K562 (cell line): ENCODE data around the gene PMP22. TPM values are rescaled to one million over a fixed set of nuclear protein-coding genes. Genes with fewer than 3 reads are reported as not detected.

Source experiments
- ATAC-seq: fragments of 200-7000 bp; cut with Tn5 transposase; 3 replicates; pipeline ENCODE4 v1.9.1; 2020; ENCODE audit warnings: moderate library complexity
- BruUV-seq: library from RNA; stranded (reverse); fragments of 400-500 nt; replicated peaks from 2 replicates; lab custom pipeline; 2021; lab: Mats Ljungman, UMichigan
- CTCF ChIA-PET: fragments of 300-600 bp; formaldehyde crosslinking; extraction: SDS; loops from one replicate; lab custom pipeline; 2021; ENCODE audit warnings: low intra/inter-chr PET ratio; lab: Yijun Ruan, JAX
- POLR2A ChIA-PET: fragments of 300-600, 350-650 bp; sonication (Branson Sonifier 250); formaldehyde crosslinking; extraction: SDS; loops from one replicate; lab custom pipeline; 2021; ENCODE audit warnings: antibody characterized with exemption, inconsistent platforms; lab: Yijun Ruan, JAX
- DNase-seq, 4 experiments: peaks; one replicate each; pipeline versions ENCODE4 v3.0.0 to v3.0.0-alpha.2; 2011 to 2018; ENCODE audit warnings: low spot score in 3 of 4, mixed read lengths in 3 of 4; ENCODE audit errors: extremely low read depth in 1 of 4
- FAIRE-seq: peaks from 2 replicates; lab custom pipeline; 2011; peaks lifted over from hg19 to GRCh38; lab: Jason Lieb, UNC
- H2AFZ ChIP-seq: 2 replicates; pipeline ENCODE4 v1.6.0; 2011; ENCODE audit warnings: low read depth, low read length, control low read depth, inconsistent platforms
- H3K27ac ChIP-seq: fragments of 200-600 bp; 3 replicates; pipeline ENCODE4 v1.8.0; 2011; ENCODE audit warnings: low read depth, mild to moderate bottlenecking, control low read depth, inconsistent platforms, low read length, moderate library complexity, mixed read lengths; ENCODE audit errors: extremely low read depth
- H3K27me3 ChIP-seq, 2 experiments: fragments of 300-600 bp in 1 of 2; 2 replicates in 1 of 2; 3 replicates in 1 of 2; pipeline versions ENCODE4 v1.6.0 to v1.8.0; 2011; ENCODE audit warnings: inconsistent platforms in 2 of 2, low read length in 2 of 2, mild to moderate bottlenecking in 1 of 2, mixed read lengths in 1 of 2, moderate library complexity in 1 of 2; ENCODE audit not compliant: control insufficient read depth in 2 of 2, insufficient read depth in 2 of 2
- H3K36me3 ChIP-seq: fragments of 300-600 bp; 3 replicates; pipeline ENCODE4 v1.8.0; 2011; ENCODE audit warnings: mild to moderate bottlenecking, low read length, inconsistent platforms; ENCODE audit not compliant: control insufficient read depth, insufficient read depth
- H3K4me1 ChIP-seq, 2 experiments: fragments of 200-600 bp in 1 of 2; replicated peaks in 1 of 2; 2 replicates in 1 of 2; 3 replicates in 1 of 2; pipeline versions ENCODE4 v1.5.1 to v1.8.0; 2011; ENCODE audit warnings: inconsistent platforms in 2 of 2, low read length in 2 of 2, mild to moderate bottlenecking in 1 of 2, mixed read lengths in 1 of 2, moderate library complexity in 1 of 2; ENCODE audit not compliant: control insufficient read depth in 2 of 2, insufficient read depth in 2 of 2
- H3K4me2 ChIP-seq: 2 replicates; pipeline ENCODE4 v1.6.1; 2011; ENCODE audit warnings: low read length, control low read depth, inconsistent platforms, mixed read lengths; ENCODE audit not compliant: insufficient read depth
- H3K4me3 ChIP-seq: fragments of 200-600 bp; sonication (generic), shearing (Covaris generic); 2 replicates; pipeline ENCODE4 v1.5.1; 2016; ENCODE audit warnings: control low read depth, inconsistent platforms
- H3K79me2 ChIP-seq: fragments of 200-600 bp; 3 replicates; pipeline ENCODE4 v1.8.0; 2011; ENCODE audit warnings: low read length, inconsistent platforms; ENCODE audit not compliant: control insufficient read depth, insufficient read depth
- H3K9ac ChIP-seq, 2 experiments: 2 replicates each; pipeline versions ENCODE4 v1.6.0 to v1.6.1; 2011; ENCODE audit warnings: low read depth in 2 of 2, low read length in 2 of 2, control low read depth in 1 of 2, inconsistent platforms in 1 of 2, mild to moderate bottlenecking in 1 of 2, mixed read lengths in 1 of 2; ENCODE audit not compliant: insufficient read depth in 1 of 2
- H3K9me1 ChIP-seq: one replicate; pipeline ENCODE4 v1.6.0; 2011; ENCODE audit warnings: inconsistent platforms, mild to moderate bottlenecking, low read length, moderate library complexity; ENCODE audit not compliant: control insufficient read depth, insufficient read depth
- H3K9me3 ChIP-seq: replicated peaks from 2 replicates; pipeline ENCODE4 v1.5.1; 2011; ENCODE audit warnings: low read depth, low read length, inconsistent platforms; ENCODE audit not compliant: control insufficient read depth, insufficient read depth
- H4K20me1 ChIP-seq: replicated peaks from 2 replicates; pipeline ENCODE4 v1.6.1; 2011; ENCODE audit warnings: low read length, inconsistent platforms, mixed read lengths; ENCODE audit not compliant: control insufficient read depth, insufficient read depth
- ELF1 ChIP-seq: fragments of 200-800 bp; sonication (Bioruptor generic); IDR thresholded peaks from 2 replicates; pipeline ENCODE4 v1.6.1; 2016; ENCODE audit warnings: missing genetic modification characterization, missing compliant biosample characterization
- GTF2A2 ChIP-seq: IDR thresholded peaks from 2 replicates; pipeline ENCODE4 v1.6.1; 2016; ENCODE audit warnings: mild to moderate bottlenecking, missing genetic modification characterization, missing compliant biosample characterization
- NR0B1 ChIP-seq: fragments of 450-650 bp; IDR thresholded peaks from one replicate; pipeline ENCODE4 v1.6.1; 2018; ENCODE audit warnings: mild to moderate bottlenecking, moderate library complexity; ENCODE audit not compliant: partially characterized antibody
- TEAD4 ChIP-seq, 2 experiments: sonication (generic) in 1 of 2; formaldehyde crosslinking in 1 of 2; IDR thresholded peaks; 2 replicates each; pipeline versions ENCODE4 v1.6.1 to v1.8.0; 2012 to 2022; ENCODE audit warnings: borderline replicate concordance in 1 of 2, inconsistent platforms in 1 of 2, low read length in 1 of 2, mild to moderate bottlenecking in 1 of 2, missing genetic modification reagents in 1 of 2
- ZNF696 ChIP-seq: fragments of 250-450 bp; sonication (Bioruptor Pico); conservative IDR thresholded peaks from 2 replicates; pipeline ENCODE4 v1.4.0; 2020; ENCODE audit warnings: mild to moderate bottlenecking, moderate library complexity
- WGBS: fragments of 100-300 bp; shearing (Covaris generic); methylation state at CpG from one replicate; pipeline ENCODE4 v1.1.6; 2016; ENCODE audit warnings: low coverage, mixed read lengths; ENCODE audit not compliant: insufficient coverage; ENCODE audit errors: missing lambda C conversion rate; 5-methylcytosine and 5-hydroxymethylcytosine counted together
- in situ Hi-C: fragments of 300-500 bp; cut with MboI; formaldehyde crosslinking; loops from 4 replicates; pipeline ENCODE4 v1.15.0; 2018; ENCODE audit warnings: inconsistent platforms, mixed read lengths
- intact Hi-C: fragments of 100-400 bp; cut with micrococcal nuclease; formaldehyde crosslinking; loops from 2 replicates; pipeline ENCODE4 v1.14.2; 2022
- polyA plus RNA-seq, 8 experiments: library from polyadenylated mRNA; depleted of rRNA in 4 of 8; stranded (reverse) in 5 of 8; unstranded in 3 of 8; fragments of >200 nt; fragmentation: Nextera tagmentation in 2 of 8; fragmentation: Illumina TruSeq in 1 of 8; extraction: Ambion mirVana in 2 of 8; extraction: Trizol in 1 of 8; gene quantifications; 2 replicates each; pipeline versions ENCODE4 v1.2.1 to v1.2.3, GENCODE V29; 2011 to 2014; ENCODE audit warnings: inconsistent platforms in 1 of 8, missing spikeins in 1 of 8
- total RNA-seq, 7 experiments: library from RNA; depleted of rRNA in 6 of 7; stranded (reverse); fragments of >200 nt in 6 of 7; fragmentation: Illumina TruSeq in 2 of 7; extraction: Trizol in 2 of 7; gene quantifications; 2 replicates each; pipeline versions ENCODE4 v1.2.1 to v1.2.3, GENCODE V29; 2011 to 2021; ENCODE audit warnings: low replicate concordance in 1 of 7

The PMP22 gene
- total and polyA plus RNA-seq, 9 of the 15 experiments (the other 6 are each of a cell fraction or from before 2014, with no cell fraction given), result 12.6 to 62.3 (median 25.8) TPM

GRCh38 chr17:15311996-15312395, 46.9 kb upstream of the PMP22 start:
- no peak for TF ChIP-seq ZNF696 (CRISPR knock-in tag)
- TF ChIP-seq TEAD4 (IDR thresholded peaks at IDR 0.05; ENCODE audit: low read length), result no peak
- TF ChIP-seq TEAD4 (CRISPR knock-in tag; IDR thresholded peaks at IDR 0.05; ENCODE audit: borderline replicate concordance), result no peak
- TF ChIP-seq NR0B1, result no peak
- TF ChIP-seq ELF1, result no peak
- H3K9me3 ChIP-seq, result no peaks in the 10 kb centered on the region
- no peaks in the 10 kb centered on the region for H3K79me2 ChIP-seq
- no peak overlapping the region for H3K9ac ChIP-seq
- WGBS, result 12% methylated on average over 5 of the region's 5 CpGs
- no peak overlapping the region for H3K27ac ChIP-seq
- no peak overlapping the region for H3K4me3 ChIP-seq
- ATAC-seq (no peak), FAIRE-seq (no peak), DNase-seq (no peak)
- in situ Hi-C loops (no loop called here), intact Hi-C loops (no loop called here)
- ChIA-PET POLR2A (no interaction called here), CTCF (no interaction called here)
- H4K20me1 ChIP-seq, result no peaks in the 10 kb centered on the region
- peaks cover 13 to 31% of the 10 kb centered on the region in 2 experiments for H3K27me3 ChIP-seq
- H3K9me1 ChIP-seq, result no peaks in the 10 kb centered on the region
- H3K4me1 ChIP-seq, result no peaks in the 10 kb centered on the region
- no peaks in the 10 kb centered on the region for H3K36me3 ChIP-seq
- no peak overlapping the region for H2AFZ ChIP-seq
- no TSS peak for BruUV-seq
- no peak overlapping the region for H3K4me2 ChIP-seq

GRCh38 chr17:15309793-15310192, 44.7 kb upstream of the PMP22 start:
- CTCF ChIA-PET, result no interaction called here
- H2AFZ ChIP-seq, result no peak overlapping the region
- H3K4me2 ChIP-seq, result no peak overlapping the region
- POLR2A ChIA-PET, result no interaction called here
- no peaks in the 10 kb centered on the region for H3K79me2 ChIP-seq
- in situ Hi-C loops (no loop called here), intact Hi-C loops (no loop called here)
- no peaks in the 10 kb centered on the region for H3K9me3 ChIP-seq
- H3K4me3 ChIP-seq, result no peak overlapping the region
- no peak overlapping the region for H3K9ac ChIP-seq
- no peaks in the 10 kb centered on the region for H3K9me1 ChIP-seq
- H4K20me1 ChIP-seq, result no peaks in the 10 kb centered on the region
- H3K27ac ChIP-seq, result no peak overlapping the region
- no peak for FAIRE-seq
- 2% methylated on average over 3 of the region's 3 CpGs for WGBS
- H3K4me1 ChIP-seq, result no peaks in the 10 kb centered on the region
- no peak for DNase-seq
- no peaks in the 10 kb centered on the region for H3K36me3 ChIP-seq
- H3K27me3 ChIP-seq, result peaks cover 4 to 28% of the 10 kb centered on the region in 2 experiments
- no TSS peak for BruUV-seq
- ATAC-seq, result no peak
- no peak for TF ChIP-seq GTF2A2 (tag)
